ENCODE measurements around the gene NOTCH2.
A peak's percentile ranks its signal among the peaks of the same experiment; 100 is the strongest.

The NOTCH2 gene

GRCh38 chr1:119871881-119872280, 197.6 kb downstream of the NOTCH2 start:
- H2BK12ac ChIP-seq (ENCODE audit: low read length), result no peak overlapping the region
- H3K36me3 ChIP-seq (replicated peaks in 1 of 2; ENCODE audit: control insufficient read depth in 2 of 2, insufficient read depth in 2 of 2, low read length in 2 of 2), result no peaks in the 10 kb centered on the region
- no peak overlapping the region for H2AFZ ChIP-seq (ENCODE audit: low read length)
- H2BK120ac ChIP-seq (ENCODE audit: low read depth, low read length), result no peak overlapping the region
- peaks cover 0 to 8% (median 0%) of the 10 kb centered on the region in 3 experiments for H3K27me3 ChIP-seq (ENCODE audit: control insufficient read depth in 3 of 3, insufficient read depth in 3 of 3, low read depth in 1 of 3, low read length in 3 of 3)
- no CpG with 5 or more reads among the region's 4 CpGs for WGBS, 2 donors (ENCODE audit: extremely low coverage in 2 of 2, insufficient read length in 2 of 2, insufficient replicate concordance in 1 of 2)
- H3K27ac ChIP-seq (replicated peaks; ENCODE audit: low read length), result no peak overlapping the region
- H3K4me2 ChIP-seq (ENCODE audit: insufficient read depth, low read length, poor library complexity, severe bottlenecking), result no peak overlapping the region
- H3K4me1 ChIP-seq (ENCODE audit: control insufficient read depth in 2 of 2, insufficient read depth in 1 of 2, low read depth in 1 of 2, low read length in 2 of 2), result peaks cover 0 to 5% of the 10 kb centered on the region in 2 donors
- no peak overlapping the region for H2BK5ac ChIP-seq (ENCODE audit: low read length)
- no peak overlapping the region for H4K91ac ChIP-seq (ENCODE audit: low read depth, low read length, poor library complexity)
- no peak overlapping the region for H3K4ac ChIP-seq (ENCODE audit: low read length)
- no peak overlapping the region for H3K4me3 ChIP-seq (ENCODE audit: low read length in 2 of 2)
- H3K9ac ChIP-seq (ENCODE audit: low read depth, low read length, poor library complexity), result no peak overlapping the region
- H2BK15ac ChIP-seq (ENCODE audit: low read length), result no peak overlapping the region
- H3K23ac ChIP-seq (ENCODE audit: low read depth, low read length, poor library complexity), result no peak overlapping the region
- no peak overlapping the region for H2AK5ac ChIP-seq (ENCODE audit: low read depth, low read length)
- H3K14ac ChIP-seq (ENCODE audit: low read length), result no peak overlapping the region
- H3K79me1 ChIP-seq (ENCODE audit: low read depth, low read length), result no peaks in the 10 kb centered on the region
- H4K8ac ChIP-seq (ENCODE audit: low read depth, low read length), result no peak overlapping the region
- no peak overlapping the region for H3K18ac ChIP-seq (ENCODE audit: low read length)
- DNase-seq (ENCODE audit: low spot score), result no peak
- no peaks in the 10 kb centered on the region for H3K9me3 ChIP-seq (replicated peaks in 1 of 2; ENCODE audit: control insufficient read depth in 2 of 2, insufficient read depth in 1 of 2, low read depth in 1 of 2, low read length in 2 of 2)

- no peak overlapping the region for H3K9ac ChIP-seq (ENCODE audit: low read depth, low read length, poor library complexity)
- H2AFZ ChIP-seq (ENCODE audit: low read length), result peak overlapping the region; percentile 88
- no peak overlapping the region for H3K27ac ChIP-seq (replicated peaks; ENCODE audit: low read length)
- no peak overlapping the region for H4K91ac ChIP-seq (ENCODE audit: low read depth, low read length, poor library complexity)
- H3K4me3 ChIP-seq (ENCODE audit: low read length in 2 of 2), result no peak overlapping the region
- no peak overlapping the region for H3K23ac ChIP-seq (ENCODE audit: low read depth, low read length, poor library complexity)
- peaks cover 0 to 13% (median 0%) of the 10 kb centered on the region in 3 experiments for H3K27me3 ChIP-seq (ENCODE audit: control insufficient read depth in 3 of 3, insufficient read depth in 3 of 3, low read depth in 1 of 3, low read length in 3 of 3)
- H2BK15ac ChIP-seq (ENCODE audit: low read length), result no peak overlapping the region
- H2AK5ac ChIP-seq (ENCODE audit: low read depth, low read length), result no peak overlapping the region
- WGBS, 2 donors (ENCODE audit: extremely low coverage in 2 of 2, insufficient read length in 2 of 2, insufficient replicate concordance in 1 of 2), result no CpG with 5 or more reads among the region's 20 CpGs
- H2BK5ac ChIP-seq (ENCODE audit: low read length), result no peak overlapping the region
- H3K9me3 ChIP-seq (replicated peaks in 1 of 2; ENCODE audit: control insufficient read depth in 2 of 2, insufficient read depth in 1 of 2, low read depth in 1 of 2, low read length in 2 of 2), result no peaks in the 10 kb centered on the region
- H2BK120ac ChIP-seq (ENCODE audit: low read depth, low read length), result no peak overlapping the region
- peaks cover 0 to 5% of the 10 kb centered on the region in 2 donors for H3K4me1 ChIP-seq (ENCODE audit: control insufficient read depth in 2 of 2, insufficient read depth in 1 of 2, low read depth in 1 of 2, low read length in 2 of 2)
- DNase-seq (ENCODE audit: low spot score), result peak; percentile 78
- no peak overlapping the region for H3K14ac ChIP-seq (ENCODE audit: low read length)
- H4K8ac ChIP-seq (ENCODE audit: low read depth, low read length), result no peak overlapping the region
- no peak overlapping the region for H2BK12ac ChIP-seq (ENCODE audit: low read length)
- no peak overlapping the region for H3K4me2 ChIP-seq (ENCODE audit: insufficient read depth, low read length, poor library complexity, severe bottlenecking)
- H3K36me3 ChIP-seq (replicated peaks in 1 of 2; ENCODE audit: control insufficient read depth in 2 of 2, insufficient read depth in 2 of 2, low read length in 2 of 2), result no peaks in the 10 kb centered on the region
- H3K79me1 ChIP-seq (ENCODE audit: low read depth, low read length), result no peaks in the 10 kb centered on the region
- H3K18ac ChIP-seq (ENCODE audit: low read length), result peak overlapping the region; percentile 42
- no peak overlapping the region for H3K4ac ChIP-seq (ENCODE audit: low read length)
Observed at GRCh38 chr1:119870917-119871596, 198.4 kb downstream of the NOTCH2 start.

- no peak for DNase-seq (ENCODE audit: low spot score)
- no peaks in the 10 kb centered on the region for H3K79me1 ChIP-seq (ENCODE audit: low read depth, low read length)
- no peaks in the 10 kb centered on the region for H3K36me3 ChIP-seq (replicated peaks in 1 of 2; ENCODE audit: control insufficient read depth in 2 of 2, insufficient read depth in 2 of 2, low read length in 2 of 2)
- H2AK5ac ChIP-seq (ENCODE audit: low read depth, low read length), result no peak overlapping the region
- H3K9ac ChIP-seq (ENCODE audit: low read depth, low read length, poor library complexity), result no peak overlapping the region
- H4K8ac ChIP-seq (ENCODE audit: low read depth, low read length), result no peak overlapping the region
- H3K23ac ChIP-seq (ENCODE audit: low read depth, low read length, poor library complexity), result no peak overlapping the region
- H2BK15ac ChIP-seq (ENCODE audit: low read length), result no peak overlapping the region
- WGBS, 2 donors (ENCODE audit: extremely low coverage in 2 of 2, insufficient read length in 2 of 2, insufficient replicate concordance in 1 of 2), result no CpG with 5 or more reads among the region's 1 CpG
- no peak overlapping the region for H4K91ac ChIP-seq (ENCODE audit: low read depth, low read length, poor library complexity)
- H2BK120ac ChIP-seq (ENCODE audit: low read depth, low read length), result no peak overlapping the region
- peaks cover 0 to 13% (median 0%) of the 10 kb centered on the region in 3 experiments for H3K27me3 ChIP-seq (ENCODE audit: control insufficient read depth in 3 of 3, insufficient read depth in 3 of 3, low read depth in 1 of 3, low read length in 3 of 3)
- H2AFZ ChIP-seq (ENCODE audit: low read length), result no peak overlapping the region
- no peak overlapping the region for H3K27ac ChIP-seq (replicated peaks; ENCODE audit: low read length)
- H3K14ac ChIP-seq (ENCODE audit: low read length), result no peak overlapping the region
- no peak overlapping the region for H3K4ac ChIP-seq (ENCODE audit: low read length)
- H3K4me1 ChIP-seq (ENCODE audit: control insufficient read depth in 2 of 2, insufficient read depth in 1 of 2, low read depth in 1 of 2, low read length in 2 of 2), result peaks cover 0 to 5% of the 10 kb centered on the region in 2 donors
- no peak overlapping the region for H3K4me3 ChIP-seq (ENCODE audit: low read length in 2 of 2)
- H2BK5ac ChIP-seq (ENCODE audit: low read length), result no peak overlapping the region
- H3K4me2 ChIP-seq (ENCODE audit: insufficient read depth, low read length, poor library complexity, severe bottlenecking), result no peak overlapping the region
- H3K18ac ChIP-seq (ENCODE audit: low read length), result no peak overlapping the region
- H3K9me3 ChIP-seq (replicated peaks in 1 of 2; ENCODE audit: control insufficient read depth in 2 of 2, insufficient read depth in 1 of 2, low read depth in 1 of 2, low read length in 2 of 2), result no peaks in the 10 kb centered on the region
- H2BK12ac ChIP-seq (ENCODE audit: low read length), result no peak overlapping the region
Observed at GRCh38 chr1:119869995-119870394, 199.5 kb downstream of the NOTCH2 start.

GRCh38 chr1:119868176-119868575, 201.3 kb downstream of the NOTCH2 start:
- no peak for DNase-seq (ENCODE audit: low spot score)
- no peak overlapping the region for H2BK15ac ChIP-seq (ENCODE audit: low read length)
- no CpG with 5 or more reads among the region's 2 CpGs for WGBS, 2 donors (ENCODE audit: extremely low coverage in 2 of 2, insufficient read length in 2 of 2, insufficient replicate concordance in 1 of 2)
- no peak overlapping the region for H4K91ac ChIP-seq (ENCODE audit: low read depth, low read length, poor library complexity)
- H3K23ac ChIP-seq (ENCODE audit: low read depth, low read length, poor library complexity), result no peak overlapping the region
- H3K79me1 ChIP-seq (ENCODE audit: low read depth, low read length), result no peaks in the 10 kb centered on the region
- no peak overlapping the region for H2AK5ac ChIP-seq (ENCODE audit: low read depth, low read length)
- H3K9ac ChIP-seq (ENCODE audit: low read depth, low read length, poor library complexity), result no peak overlapping the region
- H2BK120ac ChIP-seq (ENCODE audit: low read depth, low read length), result no peak overlapping the region
- H2BK12ac ChIP-seq (ENCODE audit: low read length), result no peak overlapping the region
- no peak overlapping the region for H3K4me3 ChIP-seq (ENCODE audit: low read length in 2 of 2)
- H3K14ac ChIP-seq (ENCODE audit: low read length), result no peak overlapping the region
- H3K9me3 ChIP-seq (replicated peaks in 1 of 2; ENCODE audit: control insufficient read depth in 2 of 2, insufficient read depth in 1 of 2, low read depth in 1 of 2, low read length in 2 of 2), result no peaks in the 10 kb centered on the region
- H3K18ac ChIP-seq (ENCODE audit: low read length), result no peak overlapping the region
- peaks cover 0 to 13% (median 0%) of the 10 kb centered on the region in 3 experiments for H3K27me3 ChIP-seq (ENCODE audit: control insufficient read depth in 3 of 3, insufficient read depth in 3 of 3, low read depth in 1 of 3, low read length in 3 of 3)
- H3K27ac ChIP-seq (replicated peaks; ENCODE audit: low read length), result no peak overlapping the region
- no peak overlapping the region for H2AFZ ChIP-seq (ENCODE audit: low read length)
- H3K4me1 ChIP-seq (ENCODE audit: control insufficient read depth in 2 of 2, insufficient read depth in 1 of 2, low read depth in 1 of 2, low read length in 2 of 2), result peaks cover 0 to 5% of the 10 kb centered on the region in 2 donors
- H3K4me2 ChIP-seq (ENCODE audit: insufficient read depth, low read length, poor library complexity, severe bottlenecking), result no peak overlapping the region
- H2BK5ac ChIP-seq (ENCODE audit: low read length), result no peak overlapping the region
- H3K36me3 ChIP-seq (replicated peaks in 1 of 2; ENCODE audit: control insufficient read depth in 2 of 2, insufficient read depth in 2 of 2, low read length in 2 of 2), result no peaks in the 10 kb centered on the region
- no peak overlapping the region for H3K4ac ChIP-seq (ENCODE audit: low read length)
- H4K8ac ChIP-seq (ENCODE audit: low read depth, low read length), result no peak overlapping the region
